SH-SY5Y (cell line): ENCODE data around the gene PLEK.

Experiments
- GATA2 ChIP-seq: IDR thresholded peaks from 2 replicates; pipeline ENCODE4 v1.6.1; 2011; ENCODE audit warnings: mild to moderate bottlenecking, low read depth, low read length
- GATA3 ChIP-seq: IDR thresholded peaks from 2 replicates; pipeline ENCODE4 v1.6.1; 2011; ENCODE audit warnings: low read depth, mild to moderate bottlenecking, low read length, moderate library complexity

DNA sequence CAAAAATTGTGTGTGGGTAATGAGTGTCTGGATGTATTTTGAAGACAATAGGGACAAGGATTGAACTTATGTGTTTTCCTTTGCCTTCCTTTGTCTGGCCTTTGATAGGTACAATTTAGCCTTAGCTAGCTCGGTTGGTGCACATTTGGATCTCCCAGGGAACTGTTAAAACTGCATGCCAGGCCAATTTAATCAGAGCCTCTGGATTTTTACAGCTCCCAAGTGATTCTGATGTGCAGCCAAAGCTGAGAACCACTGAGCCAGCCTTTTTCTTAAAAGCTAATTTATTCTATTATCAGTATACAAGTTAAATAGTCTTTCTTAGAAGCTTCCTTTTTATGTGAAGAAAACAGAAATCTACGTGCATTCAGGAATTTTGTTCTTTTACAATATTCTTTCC lies 25.0 kb downstream of the PLEK start:
- TF ChIP-seq GATA2 (no peak), GATA3 (no peak)
